ENCODE data around the gene RIMBP3B. TPM values are rescaled to one million over a fixed set of nuclear protein-coding genes. Genes with fewer than 3 reads are reported as not detected.
"Not testable (repeated sequence)": the region's sequence is repeated elsewhere in the genome, so short reads cannot be mapped to it uniquely, and the experiment has no call there.

RIMBP3B gene
- total RNA-seq, 1 experiment from 2014 or later: not detected

GRCh38 chr22:21417853-21418252, 34.3 kb downstream of the RIMBP3B start:
- not testable (repeated sequence) for DNase-seq (ENCODE audit: low spot score)

- DNase-seq (ENCODE audit: low spot score): not testable (repeated sequence)
Measured at GRCh38 chr22:21418974-21419638, 35.6 kb downstream of the RIMBP3B start.

- not testable (repeated sequence) for DNase-seq (ENCODE audit: low spot score)
Measured at GRCh38 chr22:21420180-21420763, 36.7 kb downstream of the RIMBP3B start.

GRCh38 chr22:21424084-21424709, 40.6 kb downstream of the RIMBP3B start:
- not testable (repeated sequence) for DNase-seq (ENCODE audit: low spot score)

GRCh38 chr22:21434378-21435233, 51.1 kb downstream of the RIMBP3B start:
- not testable (repeated sequence) for DNase-seq (ENCODE audit: low spot score)

- not testable (repeated sequence) for DNase-seq (ENCODE audit: low spot score)
Measured at GRCh38 chr22:21435998-21436810, 52.7 kb downstream of the RIMBP3B start.

- not testable (repeated sequence) for DNase-seq (ENCODE audit: low spot score)
Measured at GRCh38 chr22:21438013-21438412, 54.5 kb downstream of the RIMBP3B start.

Small RNA genes within 50 kb of the gene (small RNA-seq; reads per million reads assigned to genes)
- gene RF00492 (not detected), gene RN7SKP63 (not detected)

Other genes with a start within 250 kb of the RIMBP3B start
- 3.7 and 5.6 TPM in 2 replicates for gene HIC2, start 33.6 kb downstream of the RIMBP3B start, total RNA-seq (2014; rRNA removed; shearing (Covaris generic))
- gene TMEM191C, start 83.6 kb downstream of the RIMBP3B start, total RNA-seq (2014; rRNA removed; shearing (Covaris generic)): 2.4 and 4.5 TPM in 2 replicates
- gene RIMBP3C, start 167.7 kb downstream of the RIMBP3B start, total RNA-seq (2014; rRNA removed; shearing (Covaris generic)): 0.03 TPM in 1 of 2 replicates, not detected in the other
- 41.0 and 43.1 TPM in 2 replicates for gene UBE2L3, start 184.0 kb downstream of the RIMBP3B start, total RNA-seq (2014; rRNA removed; shearing (Covaris generic))
- gene YDJC, start 246.3 kb downstream of the RIMBP3B start, total RNA-seq (2014; rRNA removed; shearing (Covaris generic)): 160 and 195 TPM in 2 replicates
- gene CCDC116, start 249.0 kb downstream of the RIMBP3B start, total RNA-seq (2014; rRNA removed; shearing (Covaris generic)): 0.33 TPM in 1 of 2 replicates, not detected in the other

Measured in HT-29 (cell line).